ENCODE results near the gene XRCC4.

XRCC4 gene

GRCh38 chr5:83071286-83072051, 5.9 kb upstream of the XRCC4 start:
- no peak for DNase-seq

GRCh38 chr5:83072966-83073365, 4.4 kb upstream of the XRCC4 start:
- DNase-seq, result no peak

GRCh38 chr5:83077662-83078261, 415 bp downstream of the XRCC4 start:
- DNase-seq, result no peak

DNA sequence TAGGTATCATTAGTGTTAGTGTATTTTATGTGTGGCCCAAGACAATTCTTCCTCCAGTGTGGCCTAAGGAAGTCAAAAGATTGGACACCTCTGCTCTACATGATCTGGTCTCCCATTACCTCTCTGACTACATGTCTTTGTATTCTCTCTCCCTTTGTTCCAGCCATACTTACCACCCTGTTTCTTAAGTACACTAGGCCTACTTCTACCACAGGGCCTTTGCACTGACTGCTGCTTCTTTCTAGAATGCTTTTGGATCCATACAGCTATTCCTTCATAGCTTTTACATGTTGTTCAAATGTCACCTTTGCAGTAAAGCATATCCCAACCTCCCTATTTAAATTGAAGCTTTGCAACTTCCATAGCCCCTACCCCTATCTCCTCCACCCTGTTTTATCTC, 5.4 kb downstream of the XRCC4 start:
- no peak for DNase-seq

DNA sequence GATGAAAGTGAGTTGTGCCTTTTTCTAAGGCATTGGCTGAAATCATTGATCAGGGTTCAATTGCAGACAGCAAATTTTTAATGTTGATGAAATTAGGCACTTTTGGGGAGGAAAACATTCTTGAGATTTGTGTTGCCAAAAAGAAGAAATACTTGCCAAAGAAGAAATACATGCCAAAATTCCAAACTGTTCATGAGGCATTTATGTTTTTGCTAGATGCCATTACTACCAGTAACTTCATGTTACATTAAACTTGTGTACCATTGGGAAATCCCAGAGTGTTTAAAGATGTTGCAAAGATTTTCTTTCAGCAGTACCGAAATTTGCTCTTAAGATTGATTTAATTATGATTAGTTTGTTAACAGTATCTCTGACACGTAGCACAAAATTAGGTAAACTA, 7.0 kb downstream of the XRCC4 start:
- DNase-seq, result no peak

DNA sequence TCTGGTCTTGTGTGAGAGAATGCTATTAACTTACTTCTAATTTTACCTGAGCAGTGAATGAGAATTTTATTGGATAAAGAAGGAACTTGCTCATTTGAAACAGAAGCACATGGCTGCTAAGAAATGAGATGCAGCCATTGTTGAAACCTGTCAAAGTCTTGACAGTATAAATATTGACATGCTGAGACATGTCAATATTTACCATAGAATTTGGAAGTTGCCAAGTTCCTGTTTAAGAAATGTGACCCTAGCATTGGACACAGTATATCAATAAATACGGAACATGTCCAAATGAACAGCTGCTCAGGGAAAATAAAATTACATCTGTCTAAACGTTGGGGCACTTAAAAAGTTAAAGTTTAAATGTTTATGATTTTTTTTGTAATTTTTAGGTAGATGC, 7.8 kb downstream of the XRCC4 start:
- DNase-seq, result no peak

DNA sequence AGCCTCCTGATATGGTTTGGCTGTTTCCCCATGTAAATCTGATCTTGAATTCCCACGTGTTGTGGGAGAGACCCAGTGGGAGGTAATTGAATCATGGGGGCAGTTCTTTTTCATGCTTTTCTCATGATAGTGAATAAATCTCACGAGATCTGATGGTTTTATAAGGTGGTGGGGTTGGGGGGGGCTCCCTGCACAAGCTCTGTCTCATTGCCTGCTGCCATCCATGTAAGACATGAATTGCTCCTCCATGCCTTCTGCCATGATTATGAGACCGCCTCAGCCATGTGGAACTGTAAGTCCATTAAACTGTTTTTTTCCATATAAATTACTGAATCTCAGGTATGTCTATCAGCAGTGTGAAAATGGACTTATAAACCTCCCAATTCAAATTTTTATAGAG, 12.8 kb downstream of the XRCC4 start:
- no peak for DNase-seq

- no peak for DNase-seq
These were observed 15.3 kb downstream of the XRCC4 start for GRCh38 chr5:83092619-83093018.

DNA sequence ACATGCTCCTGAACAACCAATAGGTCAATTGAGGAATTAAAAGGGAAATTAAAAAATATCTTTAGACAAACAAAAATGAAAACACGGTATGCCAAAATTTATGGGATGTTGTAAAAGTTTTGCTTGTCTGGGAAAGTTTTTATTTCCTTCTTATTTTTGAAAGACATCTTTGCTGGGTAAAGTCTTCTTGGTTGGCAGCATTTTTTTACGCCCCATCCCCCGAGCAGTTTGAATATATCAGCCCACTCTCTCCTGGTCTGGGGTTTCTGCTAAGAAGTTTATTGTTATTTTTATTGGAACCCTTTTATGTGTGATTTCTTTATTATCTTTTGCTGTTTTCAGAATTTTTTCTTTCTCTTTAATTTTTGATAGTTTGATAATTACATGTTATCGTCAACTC, 16.3 kb downstream of the XRCC4 start:
- no peak for DNase-seq

- DNase-seq, result no peak
These were observed 18.0 kb downstream of the XRCC4 start for GRCh38 chr5:83095163-83095956.

DNA sequence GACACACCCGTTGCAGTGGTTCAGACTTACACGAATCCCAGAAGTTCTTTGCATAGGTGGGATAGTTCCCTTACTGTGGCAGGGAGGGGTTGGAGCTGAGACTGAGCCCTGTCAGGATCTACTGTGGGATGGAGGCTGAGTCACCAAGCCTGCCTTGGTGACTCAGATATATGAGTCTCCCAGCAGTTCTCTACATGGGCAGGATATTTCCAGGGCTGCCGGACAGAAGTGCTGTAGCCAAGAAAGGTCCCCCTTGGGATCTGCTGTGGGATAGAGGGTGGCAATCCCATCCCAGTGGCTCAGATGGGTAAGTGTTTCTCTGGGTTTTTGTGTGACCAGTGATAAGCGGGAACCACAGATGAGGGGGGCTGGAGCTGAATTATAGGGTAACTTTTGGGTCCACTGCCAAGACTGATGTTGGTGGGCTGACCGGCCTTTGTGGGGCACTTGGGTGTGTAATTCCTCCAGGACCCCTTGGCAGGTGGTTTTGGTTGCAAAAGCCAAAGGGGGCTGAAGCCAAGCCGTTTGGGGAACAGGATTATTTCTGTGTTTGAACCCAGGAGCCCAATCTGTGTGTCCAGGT, 18.7 kb downstream of the XRCC4 start:
- no peak for DNase-seq

DNA sequence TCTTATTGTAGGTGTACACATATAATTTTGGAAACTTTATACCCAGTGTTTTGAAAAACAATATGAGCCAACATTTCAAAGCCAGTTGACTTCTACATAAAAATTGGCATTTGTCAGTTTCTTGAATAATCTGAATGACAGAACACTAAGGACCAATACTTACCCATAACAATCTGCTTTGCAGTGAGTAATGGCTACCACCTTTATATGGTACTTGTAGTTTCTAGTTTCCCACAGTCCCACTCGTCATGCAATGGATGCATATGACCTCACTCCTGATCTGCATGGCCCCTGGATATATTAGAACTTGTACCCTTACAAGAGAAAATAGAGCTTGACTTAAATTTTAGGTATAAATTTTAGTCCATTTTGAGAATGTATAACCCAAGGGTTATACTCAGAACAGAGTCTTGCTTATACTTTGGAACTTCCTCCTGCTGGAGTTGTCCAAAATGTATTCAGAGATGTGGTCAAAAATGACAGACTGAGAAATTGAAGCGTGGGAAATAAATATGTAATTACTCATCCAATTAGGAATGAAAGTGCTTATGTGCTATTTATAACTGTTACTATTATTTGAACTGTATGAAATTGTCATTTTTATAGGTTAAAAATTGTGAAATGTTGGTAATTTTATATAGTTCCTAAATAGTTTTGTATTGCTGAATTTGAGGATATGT, 19.5 kb downstream of the XRCC4 start:
- DNase-seq, result no peak

GRCh38 chr5:83097689-83098231, 20.4 kb downstream of the XRCC4 start:
- no peak for DNase-seq

DNA sequence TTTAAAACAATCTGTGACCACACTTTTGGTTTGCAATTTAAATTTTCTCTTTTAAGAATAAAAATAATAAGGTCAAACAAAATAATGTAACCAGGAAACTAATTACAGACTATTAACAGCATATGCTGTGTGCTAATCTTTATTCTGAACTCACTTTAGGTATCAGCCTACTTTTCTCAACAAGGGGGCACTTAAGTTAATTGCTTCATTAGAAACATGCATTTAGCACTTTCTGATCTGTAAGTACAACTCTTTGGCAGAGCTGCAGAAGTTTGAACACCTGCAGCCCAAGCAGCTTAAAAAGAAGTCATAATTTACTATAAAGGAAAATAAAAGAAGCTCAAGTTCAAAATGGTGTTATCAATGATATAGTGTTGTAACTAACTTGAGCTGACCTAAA, 21.7 kb downstream of the XRCC4 start:
- no peak for DNase-seq

DNA sequence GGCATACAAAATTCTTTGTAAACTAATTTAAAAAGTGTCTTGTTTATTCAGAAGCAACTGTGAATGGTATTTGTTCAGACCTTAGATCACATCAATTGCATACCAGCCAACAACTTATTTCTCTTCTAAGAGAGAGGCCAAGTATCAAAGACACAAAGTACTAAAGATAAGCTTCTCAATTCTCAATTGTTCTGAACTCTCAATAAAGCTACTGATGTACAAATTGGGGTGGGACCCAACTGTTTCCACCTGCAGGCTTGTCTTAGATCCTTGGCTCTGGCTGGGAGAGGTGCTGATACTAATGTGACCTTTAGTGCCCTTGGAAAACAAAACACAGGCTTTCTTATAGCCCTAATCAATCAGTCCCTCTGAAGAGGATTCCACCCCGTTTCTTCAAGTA, 22.1 kb downstream of the XRCC4 start:
- no peak for DNase-seq

- DNase-seq, result no peak
These were observed 24.2 kb downstream of the XRCC4 start for GRCh38 chr5:83101514-83101913.

DNA sequence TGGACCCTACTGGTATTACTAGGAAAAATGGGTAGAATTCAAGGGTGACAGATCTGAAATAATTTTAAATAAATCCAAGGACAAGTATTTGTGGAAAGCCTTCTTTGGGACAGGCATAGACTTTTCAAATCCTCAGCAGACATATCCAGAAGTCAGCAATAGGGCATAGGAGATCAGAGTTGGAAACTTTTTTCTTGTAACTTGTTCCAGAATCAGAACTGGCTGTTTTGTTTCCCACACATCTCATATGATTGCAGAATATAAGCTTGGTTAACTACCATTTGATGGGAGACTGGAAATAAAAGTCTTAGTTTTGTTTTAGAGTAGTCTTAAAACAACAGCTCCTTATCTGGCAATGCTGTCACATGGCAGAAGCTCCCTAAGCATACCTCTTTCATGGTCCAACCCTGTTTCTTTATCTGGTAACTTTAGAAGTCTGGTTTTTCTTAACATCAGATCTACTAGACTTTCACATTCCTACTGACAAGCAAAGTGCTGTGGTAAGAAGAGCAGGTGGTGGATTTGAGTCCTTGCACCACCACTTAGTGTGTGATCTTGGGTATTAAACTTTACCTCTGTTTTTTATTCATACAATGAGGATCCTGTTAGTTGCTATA, 25.1 kb downstream of the XRCC4 start:
- DNase-seq, result no peak

DNA sequence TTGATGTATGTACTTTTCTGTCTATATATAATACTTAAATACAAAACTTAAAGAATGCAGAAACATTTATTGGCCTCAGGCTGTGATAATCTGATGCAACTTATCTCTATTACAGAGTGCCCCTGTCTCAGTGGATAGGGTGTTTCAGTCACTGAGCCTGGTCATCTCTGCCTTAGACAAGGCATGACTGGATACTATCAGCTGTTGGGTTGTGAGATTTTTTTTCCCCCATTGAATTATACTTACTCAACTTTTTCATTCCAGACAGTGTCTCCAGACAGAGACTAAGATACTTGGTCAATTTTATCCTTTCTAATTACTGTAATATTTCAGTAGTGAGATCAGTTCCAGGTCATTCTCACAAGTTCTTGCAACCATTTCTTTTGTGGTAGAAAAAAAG, 26.7 kb downstream of the XRCC4 start:
- DNase-seq, result no peak

GRCh38 chr5:83107692-83108420, 30.5 kb downstream of the XRCC4 start:
- DNase-seq, result no peak

GRCh38 chr5:83109380-83109779, 32.0 kb downstream of the XRCC4 start:
- DNase-seq, result no peak

DNA sequence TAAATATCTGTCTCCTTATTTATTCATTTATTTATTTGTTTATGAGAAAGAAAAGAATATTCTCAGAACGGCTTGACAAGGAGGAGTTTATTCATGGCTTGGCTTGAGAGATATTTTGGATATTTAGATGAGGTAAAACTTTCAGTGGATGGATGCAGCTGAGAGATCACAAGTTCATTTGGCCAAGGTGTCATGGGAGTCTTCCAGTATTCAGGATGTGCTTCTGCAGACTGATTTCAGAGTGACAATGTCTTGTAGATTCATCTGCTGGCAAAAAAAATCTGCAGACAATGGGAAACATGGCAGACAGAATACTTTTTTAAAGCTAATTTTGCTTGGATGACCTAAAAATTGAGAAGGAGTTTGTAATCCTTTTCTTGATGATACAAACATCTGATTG, 38.5 kb downstream of the XRCC4 start:
- DNase-seq, result no peak

DNA sequence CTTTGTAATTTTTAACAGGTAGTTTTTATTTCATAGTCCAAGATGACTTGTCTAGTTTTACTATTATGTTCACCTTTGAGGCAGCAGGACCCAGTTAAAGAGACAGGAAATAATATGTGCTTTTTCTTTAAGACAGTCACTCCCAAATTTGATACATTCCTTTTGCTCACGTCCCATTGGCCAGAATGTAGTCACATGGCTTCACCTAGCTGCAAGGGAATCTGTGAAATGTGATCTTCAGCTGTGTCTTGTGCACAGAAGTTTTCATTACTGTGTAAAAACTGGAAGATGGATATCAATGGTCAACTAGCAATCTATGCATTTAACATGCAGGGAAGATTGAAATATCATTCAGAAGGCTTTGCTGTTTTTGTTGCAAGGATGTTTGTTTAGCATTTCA, 41.1 kb downstream of the XRCC4 start:
- DNase-seq, result no peak
